ENCODE data around the gene ARHGAP22.

DNA sequence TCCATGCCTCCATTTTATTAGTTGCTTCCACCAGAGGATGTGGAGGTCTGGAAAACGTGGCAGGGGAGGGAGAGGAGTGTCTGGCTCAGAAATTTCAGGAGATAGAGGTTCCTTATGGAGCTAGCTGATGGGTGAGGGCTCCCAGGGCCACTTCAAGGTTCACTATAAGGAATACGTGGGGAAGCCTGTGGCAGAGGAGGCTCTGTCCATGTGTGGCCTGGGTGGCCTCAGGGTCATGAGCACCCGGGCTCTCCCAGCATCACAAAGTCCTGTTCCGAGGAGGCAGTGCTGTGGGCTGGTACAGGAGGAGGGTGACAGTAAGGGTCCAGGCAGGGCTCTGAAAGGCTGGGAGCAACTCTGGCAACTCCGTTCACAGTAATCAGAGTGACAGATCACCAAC, 24.6 kb downstream of the ARHGAP22 start:
- TF ChIP-seq RAD21 (IDR thresholded peaks at IDR 0.05; ENCODE audit: low read length) (no peak), BHLHE40 (IDR thresholded peaks at IDR 0.05; ENCODE audit: low read depth, low read length) (no peak), CHD1 (IDR thresholded peaks at IDR 0.05; ENCODE audit: low read depth, low read length) (no peak), MXI1 (IDR thresholded peaks at IDR 0.05; ENCODE audit: borderline replicate concordance, low read depth, low read length) (no peak), RCOR1 (IDR thresholded peaks at IDR 0.05; ENCODE audit: insufficient replicate concordance, low read length) (no peak), MAZ (IDR thresholded peaks at IDR 0.05; ENCODE audit: borderline replicate concordance, low read depth, low read length) (no peak), POLR2A (IDR thresholded peaks at IDR 0.05; ENCODE audit: low read depth, low read length) (no peak), FOS (IDR thresholded peaks at IDR 0.05; ENCODE audit: low read depth, low read length) (no peak)
- TF ChIP-seq, protein P1, sequence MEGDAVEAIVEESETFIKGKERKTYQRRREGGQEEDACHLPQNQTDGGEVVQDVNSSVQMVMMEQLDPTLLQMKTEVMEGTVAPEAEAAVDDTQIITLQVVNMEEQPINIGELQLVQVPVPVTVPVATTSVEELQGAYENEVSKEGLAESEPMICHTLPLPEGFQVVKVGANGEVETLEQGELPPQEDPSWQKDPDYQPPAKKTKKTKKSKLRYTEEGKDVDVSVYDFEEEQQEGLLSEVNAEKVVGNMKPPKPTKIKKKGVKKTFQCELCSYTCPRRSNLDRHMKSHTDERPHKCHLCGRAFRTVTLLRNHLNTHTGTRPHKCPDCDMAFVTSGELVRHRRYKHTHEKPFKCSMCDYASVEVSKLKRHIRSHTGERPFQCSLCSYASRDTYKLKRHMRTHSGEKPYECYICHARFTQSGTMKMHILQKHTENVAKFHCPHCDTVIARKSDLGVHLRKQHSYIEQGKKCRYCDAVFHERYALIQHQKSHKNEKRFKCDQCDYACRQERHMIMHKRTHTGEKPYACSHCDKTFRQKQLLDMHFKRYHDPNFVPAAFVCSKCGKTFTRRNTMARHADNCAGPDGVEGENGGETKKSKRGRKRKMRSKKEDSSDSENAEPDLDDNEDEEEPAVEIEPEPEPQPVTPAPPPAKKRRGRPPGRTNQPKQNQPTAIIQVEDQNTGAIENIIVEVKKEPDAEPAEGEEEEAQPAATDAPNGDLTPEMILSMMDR (conservative IDR thresholded peaks at IDR 0.05; ENCODE audit: low read depth, low read length) = no peak

All from IMR-90 (cell line).